Measurements from ENCODE around the gene HEXD. TPM values are rescaled to one million over a fixed set of nuclear protein-coding genes. Genes with fewer than 3 reads are reported as not detected.

Gene HEXD
- 47.5 and 49.7 TPM in 2 replicates for total RNA-seq (ENCODE audit: low replicate concordance)
- long read RNA-seq, partial matches to known transcripts, result 3 of 7 reads
- long read RNA-seq, other reads (novel, unspliced or antisense), result 2 of 7 reads

DNA sequence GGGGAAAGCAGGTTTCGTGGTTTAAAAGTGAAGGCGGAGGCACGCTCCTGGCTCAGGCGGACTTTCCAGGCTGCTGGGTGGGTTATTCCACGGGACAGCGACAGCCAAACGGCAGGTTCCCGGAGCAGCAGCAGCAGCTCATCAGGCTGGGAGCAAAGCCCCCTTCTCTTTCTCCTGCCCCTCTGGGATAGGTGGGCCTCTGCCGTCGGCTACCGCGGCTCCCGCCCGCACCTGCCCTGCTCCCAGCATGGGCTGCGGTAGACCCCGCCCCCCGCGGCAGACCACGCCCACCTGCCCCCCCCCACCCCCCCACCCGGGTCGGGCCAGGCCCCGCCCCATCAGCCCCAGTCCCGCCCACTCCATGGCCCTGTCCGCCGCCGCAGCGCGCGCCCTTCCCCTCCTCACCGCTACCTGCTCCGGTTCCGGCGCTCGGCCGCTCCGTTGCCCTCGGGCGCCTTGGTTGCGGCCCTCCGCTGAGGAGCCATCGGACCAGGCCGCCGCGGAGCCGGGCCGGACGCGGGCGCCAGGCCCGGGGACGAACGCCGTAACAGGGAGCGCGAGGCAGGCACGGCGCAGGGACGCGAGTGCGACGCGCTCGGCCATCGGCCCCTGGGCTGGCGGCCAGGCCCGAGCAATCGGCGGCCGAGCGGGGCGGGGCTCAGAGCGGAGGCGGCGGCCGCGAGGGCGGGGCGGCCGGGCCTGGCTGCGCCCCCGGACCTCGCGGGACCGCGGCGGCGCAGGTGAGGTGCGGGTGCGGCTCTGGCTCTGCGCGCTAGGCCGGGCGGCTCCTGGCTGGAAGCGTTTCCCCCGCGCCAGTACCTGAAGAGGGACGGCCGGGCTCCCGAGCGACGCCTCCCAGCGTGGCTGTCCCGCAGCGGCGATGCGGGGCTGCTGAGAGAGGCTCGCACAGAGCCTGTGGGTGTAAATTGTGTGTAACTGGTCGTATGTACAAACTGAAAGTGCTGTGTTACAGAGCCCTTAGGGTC, at the start of gene HEXD, which contains the start of gene OGFOD3:
TSS of gene HEXD (plus strand) at position 347 of the 986 bp plus-strand sequence. CDS start 1,453 bp downstream, outside the sequence.
TSS of gene OGFOD3 (minus strand) at position 586 of the 986 bp plus-strand sequence. CDS start at position 485, 101 bp downstream.
- Mint-ChIP-seq H3K4me1 (ENCODE audit: unreplicated experiment) (peaks cover 15% of the 10 kb centered on the region), H3K4me3 (peak within 1 kb of the TSS; percentile 87), H3K27me3 (no peaks in the 10 kb centered on the region), H3K9me3 (no peaks in the 10 kb centered on the region), H3K27ac (peak within 1 kb of the TSS; percentile 68), H3K36me3 (peaks cover 24% of the 10 kb centered on the region)
- TF ChIP-seq, protein P1, sequence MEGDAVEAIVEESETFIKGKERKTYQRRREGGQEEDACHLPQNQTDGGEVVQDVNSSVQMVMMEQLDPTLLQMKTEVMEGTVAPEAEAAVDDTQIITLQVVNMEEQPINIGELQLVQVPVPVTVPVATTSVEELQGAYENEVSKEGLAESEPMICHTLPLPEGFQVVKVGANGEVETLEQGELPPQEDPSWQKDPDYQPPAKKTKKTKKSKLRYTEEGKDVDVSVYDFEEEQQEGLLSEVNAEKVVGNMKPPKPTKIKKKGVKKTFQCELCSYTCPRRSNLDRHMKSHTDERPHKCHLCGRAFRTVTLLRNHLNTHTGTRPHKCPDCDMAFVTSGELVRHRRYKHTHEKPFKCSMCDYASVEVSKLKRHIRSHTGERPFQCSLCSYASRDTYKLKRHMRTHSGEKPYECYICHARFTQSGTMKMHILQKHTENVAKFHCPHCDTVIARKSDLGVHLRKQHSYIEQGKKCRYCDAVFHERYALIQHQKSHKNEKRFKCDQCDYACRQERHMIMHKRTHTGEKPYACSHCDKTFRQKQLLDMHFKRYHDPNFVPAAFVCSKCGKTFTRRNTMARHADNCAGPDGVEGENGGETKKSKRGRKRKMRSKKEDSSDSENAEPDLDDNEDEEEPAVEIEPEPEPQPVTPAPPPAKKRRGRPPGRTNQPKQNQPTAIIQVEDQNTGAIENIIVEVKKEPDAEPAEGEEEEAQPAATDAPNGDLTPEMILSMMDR (conservative IDR thresholded peaks at IDR 0.05), result peak; percentile 19
- DNase-seq (ENCODE audit: extremely low spot score, unreplicated experiment), result peak; percentile 89

DNA sequence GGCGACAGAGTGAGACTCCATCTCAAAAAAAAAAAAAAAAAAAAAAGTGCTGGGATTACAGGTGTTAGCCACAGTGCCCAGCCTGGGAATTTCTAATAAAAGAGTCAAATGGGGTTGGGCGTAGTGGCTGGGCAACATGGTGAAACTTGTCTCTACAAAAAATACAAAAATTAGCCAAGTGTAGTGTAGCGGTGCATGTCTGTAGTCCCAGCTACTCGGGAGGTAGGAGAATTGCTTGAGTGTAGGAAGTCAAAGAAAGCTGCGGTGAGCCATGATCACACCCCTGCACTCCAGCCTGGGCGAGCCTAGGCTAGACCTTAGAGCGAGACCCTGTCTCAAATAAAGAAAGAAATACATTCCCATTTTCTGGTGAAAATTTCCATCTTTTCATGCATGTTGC, 48.9 kb upstream of the HEXD start:
- TF ChIP-seq, protein P1 (conservative IDR thresholded peaks at IDR 0.05), result no peak
- H3K9me3 Mint-ChIP-seq, result no peaks in the 10 kb centered on the region
- no peaks in the 10 kb centered on the region for H3K36me3 Mint-ChIP-seq
- no peak for DNase-seq (ENCODE audit: extremely low spot score, unreplicated experiment)
- H3K4me3 Mint-ChIP-seq, result no peak overlapping the region
- peaks cover 29% of the 10 kb centered on the region for H3K27me3 Mint-ChIP-seq
- H3K4me1 Mint-ChIP-seq (ENCODE audit: unreplicated experiment), result peaks cover 28% of the 10 kb centered on the region
- H3K27ac Mint-ChIP-seq, result no peak overlapping the region

DNA sequence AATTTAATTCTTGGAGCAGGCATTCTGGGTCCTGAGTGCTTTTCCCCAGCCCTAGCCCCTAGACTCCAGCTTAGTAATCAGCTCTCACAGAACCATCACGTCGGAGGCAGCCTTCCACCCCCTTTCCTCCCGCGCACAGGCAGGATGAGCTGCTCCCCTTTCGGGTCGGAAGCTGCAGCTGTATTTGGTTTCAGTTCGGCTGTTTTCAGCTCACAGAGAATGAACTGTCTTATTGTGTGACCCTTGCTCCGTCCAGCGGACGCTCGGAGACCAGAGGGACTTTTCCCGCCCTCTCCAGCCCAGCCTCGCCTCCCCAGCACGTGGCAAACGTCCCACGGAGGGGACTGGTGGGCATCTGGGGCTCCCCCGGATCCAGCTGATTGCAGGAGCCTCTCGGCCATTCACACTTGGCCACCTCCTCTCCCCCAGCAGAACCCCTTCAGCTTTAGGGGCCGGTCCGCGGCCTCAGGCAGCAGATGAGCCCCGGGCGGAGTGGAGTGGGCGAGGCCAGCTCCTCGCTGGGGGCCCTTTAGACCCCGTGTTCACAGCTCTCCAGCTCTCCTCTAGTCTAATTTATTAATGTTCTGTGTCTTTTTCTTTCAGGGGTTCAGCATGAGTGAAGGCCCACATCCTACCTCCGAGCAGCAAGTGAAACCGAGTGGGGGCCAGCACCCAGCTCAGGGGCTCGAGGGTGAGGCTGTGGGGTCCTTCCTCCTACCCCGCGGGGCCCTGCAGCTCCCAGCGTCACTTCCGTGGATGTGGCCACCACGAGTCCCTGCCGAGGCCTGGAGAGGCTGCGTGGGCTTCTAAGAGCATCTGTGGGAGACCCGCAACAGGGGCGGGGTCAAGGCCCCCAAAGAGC, 47.4 kb upstream of the HEXD start:
- H3K9me3 Mint-ChIP-seq, result no peaks in the 10 kb centered on the region
- H3K36me3 Mint-ChIP-seq, result no peaks in the 10 kb centered on the region
- TF ChIP-seq, protein P1 (conservative IDR thresholded peaks at IDR 0.05), result no peak
- H3K27me3 Mint-ChIP-seq, result peaks cover 29% of the 10 kb centered on the region
- no peak for DNase-seq (ENCODE audit: extremely low spot score, unreplicated experiment)
- H3K4me3 Mint-ChIP-seq, result peak overlapping the region; percentile 17
- no peak overlapping the region for H3K27ac Mint-ChIP-seq
- H3K4me1 Mint-ChIP-seq (ENCODE audit: unreplicated experiment), result peaks cover 26% of the 10 kb centered on the region

DNA sequence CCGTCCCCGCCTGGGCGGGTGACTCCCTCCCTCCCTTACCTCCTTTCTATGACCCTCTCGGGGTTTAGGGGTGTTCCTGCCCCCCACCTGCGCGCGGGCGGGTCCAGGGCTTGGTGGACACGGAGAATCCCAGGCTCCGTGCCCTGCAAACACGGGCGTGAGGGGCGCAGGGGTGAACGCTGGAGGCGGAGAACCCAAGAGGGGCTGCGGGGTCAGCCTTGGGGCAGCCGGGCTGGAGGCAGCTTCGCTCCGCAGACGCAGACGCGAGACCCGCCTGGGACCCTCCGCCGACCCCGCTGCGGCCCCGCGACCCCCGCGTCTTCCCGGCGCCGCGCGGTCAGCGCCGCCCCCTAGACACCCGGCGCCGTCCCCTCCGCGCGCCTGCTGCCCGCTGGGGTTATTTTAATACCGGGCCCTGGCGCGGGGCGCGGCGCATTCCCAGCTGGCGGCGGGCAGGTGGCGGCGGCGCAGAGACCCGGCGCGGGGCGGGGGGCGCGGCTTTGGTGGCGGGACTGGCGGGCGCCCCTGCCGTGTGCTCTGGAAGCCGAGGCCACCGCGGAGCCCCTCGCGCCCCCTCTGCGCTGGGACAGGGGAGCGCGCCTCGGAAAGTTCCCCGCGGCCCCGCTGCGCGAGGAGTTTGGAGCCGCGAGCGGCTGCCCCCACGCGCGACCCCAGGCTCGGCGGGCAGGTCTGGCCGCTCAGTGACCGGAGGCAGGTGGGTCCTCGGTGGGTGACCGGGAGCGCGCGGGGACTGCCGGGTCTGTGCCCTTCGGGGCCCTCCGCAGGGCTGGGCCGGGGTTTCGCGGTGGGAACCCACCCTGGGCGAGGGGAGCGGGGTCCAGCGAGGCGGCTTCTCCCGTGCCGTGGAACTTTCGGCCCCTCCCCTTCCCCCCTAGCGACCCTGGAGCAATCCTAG, 46.6 kb upstream of the HEXD start, which contains the start of gene UTS2R:
TSS of gene UTS2R (plus strand) at position 433 of the 916 bp plus-strand sequence. CDS start 2,560 bp downstream, outside the sequence.
- Mint-ChIP-seq H3K27ac (no peak within 1 kb of the TSS), H3K4me1 (ENCODE audit: unreplicated experiment) (peaks cover 25% of the 10 kb centered on the region), H3K27me3 (peaks cover 29% of the 10 kb centered on the region), H3K9me3 (no peaks in the 10 kb centered on the region), H3K4me3 (peak within 1 kb of the TSS; percentile 48), H3K36me3 (no peaks in the 10 kb centered on the region)
- DNase-seq (ENCODE audit: extremely low spot score, unreplicated experiment), result no peak
- TF ChIP-seq, protein P1 (conservative IDR thresholded peaks at IDR 0.05), result no peak
